Omental fat pad (tissue), 4 donors: ENCODE measurements around the gene CREB3L1. TPM values are rescaled to one million over a fixed set of nuclear protein-coding genes. Genes with fewer than 3 reads are reported as not detected.

Experiments
- ATAC-seq: fragments of 150-250 bp; one replicate; pipeline ENCODE4 v1.9.1; 2016; ENCODE audit warnings: mild to moderate bottlenecking, moderate library complexity; ENCODE audit not compliant: low FRiP score
- DNase-seq: peaks from one replicate; pipeline ENCODE4 v3.0.0-alpha.2; 2019; ENCODE audit warnings: low spot score
- total RNA-seq, 4 donors: library from RNA; depleted of rRNA; stranded (reverse); fragments of >200 nt; gene quantifications; one replicate each; pipeline ENCODE4 v1.1.0, GENCODE V29; 2016
- TF ChIP-seq, protein P1 (sequence below), 3 donors: fragments of 450-650 bp; IDR thresholded peaks; one replicate each; pipeline ENCODE4 v1.5.1; 2016 to 2017; ENCODE audit warnings: antibody characterized with exemption in 3 of 3, mild to moderate bottlenecking in 3 of 3, moderate library complexity in 2 of 3

Gene CREB3L1
- total RNA-seq, 4 donors from 2014 or later = 0.94 to 8.7 (median 2.8) TPM

DNA sequence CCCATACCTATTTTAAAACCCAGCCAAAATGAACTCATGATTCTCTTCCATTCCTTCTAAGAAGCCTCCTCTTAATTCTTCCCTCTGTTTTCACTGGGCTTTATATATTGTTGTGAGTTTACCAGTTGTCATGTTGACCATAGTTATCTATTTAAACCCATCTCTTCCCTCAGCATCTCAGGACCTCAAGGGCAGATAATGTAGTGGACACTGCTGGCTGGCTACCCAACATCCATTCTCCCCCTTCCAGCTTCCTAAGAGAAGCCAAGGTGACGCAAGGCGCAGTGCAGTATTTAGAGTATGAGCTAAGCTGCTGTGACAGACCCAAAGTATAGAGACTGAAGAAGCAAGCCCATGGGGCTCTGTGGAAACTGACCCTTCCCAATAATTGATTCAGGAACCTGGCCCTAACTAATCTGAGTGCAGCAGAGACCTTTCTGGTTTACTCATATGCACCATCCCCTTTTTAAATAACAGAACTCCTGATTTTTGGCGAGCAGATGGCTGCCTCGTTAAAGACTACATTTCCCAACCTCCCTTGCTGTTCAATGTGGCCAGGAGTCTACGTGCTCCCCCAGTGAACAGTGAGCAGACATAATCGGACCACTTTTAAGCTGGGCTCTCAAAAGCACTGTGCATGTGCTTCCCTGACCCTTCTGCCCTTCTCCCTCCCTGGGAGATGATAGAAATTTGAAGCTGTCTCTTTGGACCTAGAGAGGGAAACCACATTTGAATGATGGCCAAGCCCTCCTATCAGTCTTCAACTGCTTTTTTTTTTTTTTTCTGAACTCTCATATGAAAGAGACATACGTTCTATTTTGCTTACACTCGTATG is 28.1 kb upstream of the CREB3L1 start:
- no peak for DNase-seq
- no peak for ATAC-seq
- TF ChIP-seq, protein P1, sequence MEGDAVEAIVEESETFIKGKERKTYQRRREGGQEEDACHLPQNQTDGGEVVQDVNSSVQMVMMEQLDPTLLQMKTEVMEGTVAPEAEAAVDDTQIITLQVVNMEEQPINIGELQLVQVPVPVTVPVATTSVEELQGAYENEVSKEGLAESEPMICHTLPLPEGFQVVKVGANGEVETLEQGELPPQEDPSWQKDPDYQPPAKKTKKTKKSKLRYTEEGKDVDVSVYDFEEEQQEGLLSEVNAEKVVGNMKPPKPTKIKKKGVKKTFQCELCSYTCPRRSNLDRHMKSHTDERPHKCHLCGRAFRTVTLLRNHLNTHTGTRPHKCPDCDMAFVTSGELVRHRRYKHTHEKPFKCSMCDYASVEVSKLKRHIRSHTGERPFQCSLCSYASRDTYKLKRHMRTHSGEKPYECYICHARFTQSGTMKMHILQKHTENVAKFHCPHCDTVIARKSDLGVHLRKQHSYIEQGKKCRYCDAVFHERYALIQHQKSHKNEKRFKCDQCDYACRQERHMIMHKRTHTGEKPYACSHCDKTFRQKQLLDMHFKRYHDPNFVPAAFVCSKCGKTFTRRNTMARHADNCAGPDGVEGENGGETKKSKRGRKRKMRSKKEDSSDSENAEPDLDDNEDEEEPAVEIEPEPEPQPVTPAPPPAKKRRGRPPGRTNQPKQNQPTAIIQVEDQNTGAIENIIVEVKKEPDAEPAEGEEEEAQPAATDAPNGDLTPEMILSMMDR (IDR thresholded peaks at IDR 0.05) = no peak

DNA sequence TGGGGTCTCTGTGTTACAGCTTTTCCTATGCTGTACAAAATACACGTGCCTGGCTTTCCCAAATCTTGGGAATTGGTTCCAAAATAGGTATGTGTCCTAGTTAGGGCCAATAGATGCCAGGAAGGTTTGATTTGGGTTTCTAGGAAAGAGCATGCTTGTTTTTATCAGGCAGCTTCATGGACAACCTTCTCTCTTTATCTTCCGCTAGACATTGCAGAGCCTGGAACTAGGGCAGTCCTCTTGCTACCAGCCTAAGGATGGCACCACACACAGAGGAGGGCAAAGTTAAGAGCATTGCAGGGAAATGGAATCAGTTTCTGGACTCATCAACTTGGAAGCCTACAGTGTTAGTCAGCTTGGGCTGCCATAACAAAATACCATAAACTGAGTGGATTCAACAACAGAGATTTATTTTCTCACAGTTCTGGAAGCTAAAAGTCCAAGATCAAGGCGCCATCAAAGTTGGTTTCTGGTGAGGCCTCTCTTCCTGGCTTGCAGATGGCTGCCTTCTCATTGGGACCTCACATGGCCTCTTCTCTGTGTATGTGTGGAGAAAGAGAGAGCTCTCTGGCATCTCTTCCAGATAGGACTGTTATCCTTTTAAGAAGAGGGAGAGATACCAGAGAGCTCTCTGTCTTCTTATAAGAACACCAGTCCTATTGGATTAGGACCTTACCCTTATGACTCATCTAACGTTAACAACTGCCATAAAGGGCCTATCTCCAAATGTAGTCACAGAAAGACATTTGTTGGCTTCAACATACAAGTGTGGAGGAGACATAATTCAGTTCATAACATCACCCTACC is 27.3 kb upstream of the CREB3L1 start:
- ATAC-seq = no peak
- DNase-seq = no peak
- TF ChIP-seq, protein P1 (IDR thresholded peaks at IDR 0.05) = no peak

DNA sequence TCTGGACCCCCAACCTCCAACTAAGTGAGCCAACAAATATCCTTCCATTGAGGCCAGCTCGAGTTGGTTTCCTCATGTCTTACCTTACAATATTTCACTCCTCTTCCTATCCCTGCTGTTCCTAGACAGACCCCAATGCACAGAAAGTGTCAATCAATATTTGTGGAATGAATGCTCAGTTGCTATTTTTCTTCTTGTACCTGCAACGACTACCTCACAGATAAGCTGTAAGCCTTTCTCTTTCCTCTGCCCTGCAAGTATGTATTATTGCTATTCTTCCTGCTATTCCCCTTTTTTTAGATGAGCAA is 26.8 kb upstream of the CREB3L1 start:
- ATAC-seq (no peak), DNase-seq (no peak)
- TF ChIP-seq, protein P1 (IDR thresholded peaks at IDR 0.05) = no peak

DNA sequence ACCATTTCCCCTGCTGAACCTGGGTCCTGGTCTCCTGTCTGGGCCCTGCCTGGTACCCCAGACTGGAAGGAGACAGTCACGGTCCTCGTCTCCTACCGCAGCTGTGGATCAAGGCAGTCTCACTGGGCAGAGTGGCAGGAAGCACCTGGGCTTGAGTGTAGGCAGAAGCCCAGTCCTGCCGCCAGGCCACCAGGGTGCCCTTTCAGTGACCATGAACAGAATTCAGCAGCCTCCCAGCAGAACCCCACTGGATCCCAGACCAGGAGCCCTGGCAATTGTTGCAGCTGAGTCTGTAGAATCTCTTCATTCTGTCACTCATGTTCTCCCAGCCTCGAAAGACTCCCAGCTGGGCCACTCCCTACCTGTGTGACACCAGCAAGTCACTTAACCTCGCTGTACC is 25.5 kb upstream of the CREB3L1 start:
- TF ChIP-seq, protein P1 (IDR thresholded peaks at IDR 0.05) = no peak
- DNase-seq = no peak
- ATAC-seq = no peak

DNA sequence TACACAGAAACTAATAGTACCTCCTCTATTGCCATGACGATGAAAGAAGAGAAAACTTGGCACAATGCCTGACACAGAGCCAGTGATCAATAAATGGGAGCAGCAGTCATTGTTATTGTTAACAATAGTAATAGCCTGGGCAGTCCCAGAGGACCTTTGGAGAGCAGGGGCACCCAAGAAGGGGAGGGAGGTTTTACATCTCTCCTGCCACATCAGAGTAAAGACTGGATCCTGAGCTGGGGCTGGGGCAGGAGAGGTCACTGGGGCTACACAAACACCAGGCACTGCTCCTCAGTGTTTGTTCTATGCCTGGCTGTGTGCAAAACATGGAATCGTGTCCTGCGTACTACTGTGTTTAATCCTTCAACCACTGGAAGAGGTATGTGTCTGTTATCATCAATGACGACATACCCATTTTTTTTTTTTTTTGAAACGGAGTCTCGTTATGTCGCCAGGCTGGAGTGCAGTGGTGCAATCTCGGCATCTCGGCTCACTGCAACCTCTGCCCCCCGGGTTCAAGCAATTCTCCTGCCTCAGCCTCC is 25.0 kb upstream of the CREB3L1 start:
- TF ChIP-seq, protein P1 (IDR thresholded peaks at IDR 0.05) = no peak
- DNase-seq (no peak), ATAC-seq (no peak)

DNA sequence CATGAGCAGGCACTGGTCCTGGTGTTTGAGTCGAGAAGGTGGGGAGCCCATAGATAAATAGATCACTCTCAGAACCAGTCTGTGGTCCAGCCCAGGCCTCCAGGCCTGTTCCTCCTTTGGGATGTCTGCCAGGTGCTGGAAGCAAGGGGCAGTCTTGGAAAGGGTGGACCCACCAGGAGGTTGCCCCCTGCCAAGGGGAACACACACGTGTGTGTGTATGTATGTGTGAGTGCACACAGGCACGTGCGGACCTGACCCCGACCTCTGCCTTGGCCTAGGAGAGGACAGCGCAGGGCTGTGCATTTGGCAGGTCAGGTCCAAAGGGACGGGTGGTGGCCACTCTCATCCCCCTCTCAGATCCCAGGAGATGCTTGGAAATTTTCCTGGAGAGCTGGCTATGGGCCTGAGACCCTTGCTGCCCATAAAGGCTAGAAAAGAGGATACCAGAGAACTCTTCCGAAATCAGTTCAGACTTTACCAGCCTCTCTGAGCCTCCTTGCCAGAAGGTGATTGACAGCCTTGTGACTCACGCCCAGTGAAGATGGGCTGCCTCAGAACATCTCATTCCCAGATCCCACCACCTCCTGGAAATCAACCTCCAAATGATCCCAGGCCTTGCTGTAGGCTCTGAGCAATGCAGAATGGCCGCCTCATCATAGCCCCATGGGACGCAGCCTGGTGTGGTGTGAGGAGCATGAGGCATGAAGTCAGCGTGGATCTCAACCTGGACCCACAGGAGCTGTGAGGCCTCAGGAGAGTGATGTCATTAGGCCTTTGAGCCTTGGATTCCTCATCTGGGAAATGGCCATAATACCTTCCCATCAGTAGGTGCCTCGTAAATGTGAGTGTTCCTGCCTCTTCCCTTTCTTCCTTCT is 24.0 kb upstream of the CREB3L1 start:
- TF ChIP-seq, protein P1 (IDR thresholded peaks at IDR 0.05) = no peak
- ATAC-seq = no peak
- no peak for DNase-seq
